HepG2 (cell line): ENCODE results near the gene ANKRD10. TPM values are rescaled to one million over a fixed set of nuclear protein-coding genes. Genes with fewer than 3 reads are reported as not detected.

Experiments used
- CEBPZ ChIP-seq: IDR thresholded peaks from 2 replicates; pipeline ENCODE4 v1.6.1; 2012; ENCODE audit warnings: low read length, improper control_type of control experiment
- EHMT2 ChIP-seq: fragments of 200-600 bp; sonication (generic); IDR thresholded peaks from 2 replicates; pipeline ENCODE4 v1.7.0; 2017; ENCODE audit warnings: antibody characterized with exemption, low read depth, low read length, borderline replicate concordance
- ELF3 ChIP-seq: IDR thresholded peaks from 2 replicates; pipeline ENCODE4 v1.6.1; 2016; ENCODE audit warnings: missing genetic modification reagents, missing compliant biosample characterization
- FOXP4 ChIP-seq: sonication (generic); formaldehyde crosslinking; IDR thresholded peaks from 2 replicates; pipeline ENCODE4 v1.4.0; 2020; ENCODE audit warnings: missing genetic modification reagents
- HNF1A ChIP-seq, 2 experiments: sonication (generic) in 1 of 2; formaldehyde crosslinking in 1 of 2; IDR thresholded peaks; 2 replicates each; pipeline versions ENCODE4 v1.4.0 to v1.6.1; 2016 to 2020; ENCODE audit warnings: borderline replicate concordance in 1 of 2, low read depth in 1 of 2, mild to moderate bottlenecking in 1 of 2, missing genetic modification reagents in 1 of 2
- MEF2D ChIP-seq: sonication (generic); formaldehyde crosslinking; IDR thresholded peaks from 2 replicates; pipeline ENCODE4 v1.5.1; 2020; ENCODE audit warnings: mild to moderate bottlenecking, missing genetic modification reagents
- NFYB ChIP-seq: sonication (generic); formaldehyde crosslinking; IDR thresholded peaks from 2 replicates; pipeline ENCODE4 v1.4.0; 2020; ENCODE audit warnings: missing genetic modification reagents
- PLRG1 ChIP-seq: fragments of 450-650 bp; conservative IDR thresholded peaks from 2 replicates; pipeline ENCODE4 v1.6.1; 2016
- SOX13 ChIP-seq, 3 experiments: fragments of 450-650 bp in 1 of 3; sonication (generic) in 1 of 3; formaldehyde crosslinking in 1 of 3; IDR thresholded peaks in 2 of 3; conservative IDR thresholded peaks in 1 of 3; 2 replicates each; pipeline versions ENCODE4 v1.5.0 to v1.6.1; 2016 to 2020; ENCODE audit warnings: antibody characterized with exemption in 1 of 3, mild to moderate bottlenecking in 1 of 3, missing compliant biosample characterization in 1 of 3, missing genetic modification reagents in 1 of 3, moderate library complexity in 1 of 3
- U2AF2 ChIP-seq: fragments of 200-400 bp; formaldehyde crosslinking; IDR thresholded peaks from 2 replicates; pipeline ENCODE4 v1.6.1; 2017; ENCODE audit warnings: low read depth, mild to moderate bottlenecking, low read length
- ZFY ChIP-seq: sonication (generic); formaldehyde crosslinking; IDR thresholded peaks from 2 replicates; pipeline ENCODE4 v1.4.0; 2020; ENCODE audit warnings: missing genetic modification reagents
- ZNF441 ChIP-seq: sonication (generic); formaldehyde crosslinking; IDR thresholded peaks from 2 replicates; pipeline ENCODE4 v1.7.0; 2021; ENCODE audit warnings: missing genetic modification reagents, borderline replicate concordance
- ZNF501 ChIP-seq: sonication (generic); formaldehyde crosslinking; IDR thresholded peaks from 2 replicates; pipeline ENCODE4 v1.5.1; 2020; ENCODE audit warnings: mild to moderate bottlenecking, moderate library complexity, missing genetic modification reagents
- ZNF577 ChIP-seq: sonication (generic); formaldehyde crosslinking; IDR thresholded peaks from 2 replicates; pipeline ENCODE4 v1.4.0; 2020; ENCODE audit warnings: mild to moderate bottlenecking, low read depth, missing genetic modification reagents, borderline replicate concordance
- ZNF704 ChIP-seq: sonication (generic); formaldehyde crosslinking; IDR thresholded peaks from 2 replicates; pipeline ENCODE4 v1.8.1; 2023; ENCODE audit warnings: mild to moderate bottlenecking, inconsistent platforms, moderate library complexity, missing genetic modification reagents, borderline replicate concordance
- polyA plus RNA-seq, 8 experiments: library from polyadenylated mRNA; depleted of rRNA in 3 of 8; stranded (reverse) in 7 of 8; unstranded in 1 of 8; fragments of >200 nt; fragmentation: Illumina TruSeq in 4 of 8; extraction: Trizol in 4 of 8; gene quantifications; 2 replicates each; pipeline versions ENCODE4 v1.2.1 to v1.2.3, GENCODE V29; 2011 to 2016; ENCODE audit warnings: low read depth in 4 of 8, missing spikeins in 1 of 8, mixed read lengths in 1 of 8; ENCODE audit not compliant: insufficient read depth in 1 of 8
- total RNA-seq, 5 experiments: library from RNA; depleted of rRNA; stranded (reverse); fragments of >200 nt; fragmentation: Illumina TruSeq; extraction: Trizol; gene quantifications; 2 replicates each; pipeline ENCODE4 v1.2.3, GENCODE V29; 2016; ENCODE audit warnings: low read depth in 1 of 5

The ANKRD10 gene
- total and polyA plus RNA-seq, 2 of the 13 experiments (the other 11 are each of a cell fraction or from before 2014, with no cell fraction given), result 108 to 115 TPM

- TF ChIP-seq HNF1A (IDR thresholded peaks at IDR 0.05; ENCODE audit: low read depth) (no peak), HNF1A (CRISPR knock-in tag; IDR thresholded peaks at IDR 0.05; ENCODE audit: borderline replicate concordance) (no peak), MEF2D (CRISPR knock-in tag) (no peak), CEBPZ (no peak), ELF3 (CRISPR knock-in tag) (no peak), ZNF704 (CRISPR knock-in tag) (no peak), ZNF441 (no peak), U2AF2 (no peak), ZFY (peak; percentile 88), FOXP4 (no peak), EHMT2 (no peak), ZNF577 (CRISPR knock-in tag) (no peak), PLRG1 (no peak), SOX13 (IDR thresholded peaks at IDR 0.05) (no peak), SOX13 (CRISPR knock-in tag; conservative IDR thresholded peaks at IDR 0.05 in 1 of 2, IDR thresholded peaks at IDR 0.05 in 1 of 2) (no peak), NFYB (CRISPR knock-in tag) (no peak), ZNF501 (CRISPR knock-in tag) (peak; percentile 64)
Measured at GRCh38 chr13:110915057-110915873, at the start of gene ANKRD10 (continued).
